Stimulated activated CD8-positive, alpha-beta memory T cell treated with anti-CD3 and anti-CD28 coated beads, Interleukin-15, amount 100 ng/mL, for 1 hour (primary cell): ENCODE results near the gene SLC6A11.

ENCODE experiments used
- DNase-seq: peaks from one replicate; pipeline ENCODE4 v3.0.0-alpha.2; 2020; ENCODE audit warnings: low read depth

Gene SLC6A11

GRCh38 chr3:10841100-10841499 lies 25.1 kb downstream of the SLC6A11 start:
- no peak for DNase-seq

GRCh38 chr3:10843378-10843777 lies 27.4 kb downstream of the SLC6A11 start:
- no peak for DNase-seq

- DNase-seq = no peak
Observed at GRCh38 chr3:10845001-10845761, 29.2 kb downstream of the SLC6A11 start.

GRCh38 chr3:10845839-10846656 lies 30.0 kb downstream of the SLC6A11 start:
- DNase-seq = no peak

GRCh38 chr3:10846657-10846975 lies 30.6 kb downstream of the SLC6A11 start:
- DNase-seq = no peak

GRCh38 chr3:10848261-10848660 lies 32.2 kb downstream of the SLC6A11 start:
- no peak for DNase-seq

GRCh38 chr3:10852066-10852808 lies 36.2 kb downstream of the SLC6A11 start:
- DNase-seq = no peak

- DNase-seq = no peak
Observed at GRCh38 chr3:10855083-10855870, 39.2 kb downstream of the SLC6A11 start.

- no peak for DNase-seq
Observed at GRCh38 chr3:10855871-10856662, 40.0 kb downstream of the SLC6A11 start.

- no peak for DNase-seq
Observed at GRCh38 chr3:10857235-10857634, 41.2 kb downstream of the SLC6A11 start.

- no peak for DNase-seq
Observed at GRCh38 chr3:10858091-10858490, 42.1 kb downstream of the SLC6A11 start.

GRCh38 chr3:10867384-10867783 lies 51.4 kb downstream of the SLC6A11 start:
- no peak for DNase-seq

- no peak for DNase-seq
Observed at GRCh38 chr3:10869460-10869859, 53.4 kb downstream of the SLC6A11 start.

GRCh38 chr3:10870296-10870695 lies 54.3 kb downstream of the SLC6A11 start:
- no peak for DNase-seq

- no peak for DNase-seq
Observed at GRCh38 chr3:10873415-10873814, 57.4 kb downstream of the SLC6A11 start.

GRCh38 chr3:10875914-10876313 lies 59.9 kb downstream of the SLC6A11 start:
- DNase-seq = no peak

- no peak for DNase-seq
Observed at GRCh38 chr3:10876661-10877060, 60.6 kb downstream of the SLC6A11 start.

GRCh38 chr3:10882851-10883250 lies 66.8 kb downstream of the SLC6A11 start:
- DNase-seq = no peak

GRCh38 chr3:10883478-10884234 lies 67.6 kb downstream of the SLC6A11 start:
- no peak for DNase-seq

- no peak for DNase-seq
Observed at GRCh38 chr3:10887015-10887414, 71.0 kb downstream of the SLC6A11 start.
